ENCODE measurements around the gene CDHR2.

DNA sequence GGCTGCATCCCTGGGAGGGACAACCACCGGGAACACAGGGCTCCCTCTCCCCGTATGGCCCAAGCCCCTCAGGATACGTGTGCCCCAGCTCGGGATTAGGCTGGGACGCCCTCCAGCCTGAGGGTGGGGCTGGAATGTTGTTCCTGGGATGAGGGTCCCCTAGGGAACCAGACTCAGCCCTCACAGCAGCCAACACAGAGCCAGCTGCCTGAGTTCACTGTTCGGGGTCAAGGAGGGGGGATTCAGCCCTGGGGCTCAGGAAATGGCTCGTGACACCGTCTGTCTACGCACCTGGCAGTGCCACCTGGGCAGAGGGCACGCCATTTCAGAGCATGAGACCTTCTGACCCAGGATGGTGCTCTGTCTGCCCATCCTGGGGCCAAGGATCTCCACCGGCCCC, 20.8 kb upstream of the CDHR2 start:
- TF ChIP-seq PITX1 (CRISPR knock-in tag; IDR thresholded peaks at IDR 0.05) (no peak), EP300 (IDR thresholded peaks at IDR 0.05; ENCODE audit: low read depth in 2 of 2, low read length in 2 of 2) (no peak), EP300 (CRISPR knock-in tag; IDR thresholded peaks at IDR 0.05; ENCODE audit: borderline replicate concordance) (no peak), HDAC6 (IDR thresholded peaks at IDR 0.05; ENCODE audit: low read depth, low read length) (no peak), NR1H2 (CRISPR knock-in tag; IDR thresholded peaks at IDR 0.05; ENCODE audit: borderline replicate concordance, low read depth) (no peak), TRIM24 (CRISPR knock-in tag; IDR thresholded peaks at IDR 0.05) (no peak)
- TF ChIP-seq, protein P1, sequence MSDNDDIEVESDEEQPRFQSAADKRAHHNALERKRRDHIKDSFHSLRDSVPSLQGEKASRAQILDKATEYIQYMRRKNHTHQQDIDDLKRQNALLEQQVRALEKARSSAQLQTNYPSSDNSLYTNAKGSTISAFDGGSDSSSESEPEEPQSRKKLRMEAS (IDR thresholded peaks at IDR 0.05) = no peak

Measured in HepG2 (cell line).